HepG2 (cell line): ENCODE data around the gene APBB1.

Experiments used
- BCL3 ChIP-seq: sonication (generic); formaldehyde crosslinking; IDR thresholded peaks from 2 replicates; pipeline ENCODE4 v1.5.1; 2020; ENCODE audit warnings: mild to moderate bottlenecking, missing genetic modification reagents, moderate library complexity
- CHD2 ChIP-seq: IDR thresholded peaks from 2 replicates; pipeline ENCODE4 v1.6.1; 2011; ENCODE audit warnings: low read depth, low read length, improper control_type of control experiment
- HNRNPLL ChIP-seq: fragments of 200-400 bp; formaldehyde crosslinking; IDR thresholded peaks from 2 replicates; pipeline ENCODE4 v1.6.1; 2017; ENCODE audit warnings: mild to moderate bottlenecking, low read depth, low read length; ENCODE audit not compliant: poor library complexity, severe bottlenecking
- ZNF569 ChIP-seq: sonication (generic); formaldehyde crosslinking; IDR thresholded peaks from 2 replicates; pipeline ENCODE4 v1.5.0; 2020; ENCODE audit warnings: mild to moderate bottlenecking, missing genetic modification reagents, moderate library complexity, borderline replicate concordance

DNA sequence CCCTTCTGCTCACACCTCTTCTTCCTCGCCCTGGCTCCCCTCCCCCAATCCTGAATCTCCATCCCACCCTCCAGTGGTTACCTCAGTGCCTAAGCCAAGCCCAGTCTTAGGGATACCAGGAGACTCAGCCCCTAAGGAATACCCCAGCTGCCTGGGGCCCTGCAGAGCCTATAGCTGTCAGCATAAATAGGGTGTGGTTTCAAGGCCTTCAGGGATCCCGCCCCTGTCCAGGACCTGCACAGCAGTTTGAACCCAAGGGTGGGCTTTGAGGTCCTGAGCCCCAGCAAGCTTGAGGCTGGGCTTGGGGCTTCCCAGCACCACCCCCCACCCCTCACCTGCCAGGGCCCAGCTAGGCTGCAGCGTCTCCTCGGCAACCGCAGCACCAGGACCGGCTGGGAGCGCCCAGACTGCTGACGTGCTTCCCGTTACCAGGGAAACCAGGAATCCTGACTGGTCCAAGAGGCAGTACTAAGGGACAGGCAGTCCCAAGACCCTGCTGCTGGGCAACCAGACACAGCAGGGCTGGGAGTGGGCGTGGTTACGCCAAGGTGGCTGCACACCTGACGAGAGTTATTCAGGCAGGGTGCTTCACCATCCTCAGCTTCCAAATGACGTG lies 13.7 kb downstream of the APBB1 start:
- TF ChIP-seq BCL3 (no peak), CHD2 (no peak), HNRNPLL (no peak), ZNF569 (no peak)
